Measurements from ENCODE around the gene DPYSL5.
"Not testable (repeated sequence)": the region's sequence is repeated elsewhere in the genome, so short reads cannot be mapped to it uniquely, and the experiment has no call there.

The DPYSL5 gene

DNA sequence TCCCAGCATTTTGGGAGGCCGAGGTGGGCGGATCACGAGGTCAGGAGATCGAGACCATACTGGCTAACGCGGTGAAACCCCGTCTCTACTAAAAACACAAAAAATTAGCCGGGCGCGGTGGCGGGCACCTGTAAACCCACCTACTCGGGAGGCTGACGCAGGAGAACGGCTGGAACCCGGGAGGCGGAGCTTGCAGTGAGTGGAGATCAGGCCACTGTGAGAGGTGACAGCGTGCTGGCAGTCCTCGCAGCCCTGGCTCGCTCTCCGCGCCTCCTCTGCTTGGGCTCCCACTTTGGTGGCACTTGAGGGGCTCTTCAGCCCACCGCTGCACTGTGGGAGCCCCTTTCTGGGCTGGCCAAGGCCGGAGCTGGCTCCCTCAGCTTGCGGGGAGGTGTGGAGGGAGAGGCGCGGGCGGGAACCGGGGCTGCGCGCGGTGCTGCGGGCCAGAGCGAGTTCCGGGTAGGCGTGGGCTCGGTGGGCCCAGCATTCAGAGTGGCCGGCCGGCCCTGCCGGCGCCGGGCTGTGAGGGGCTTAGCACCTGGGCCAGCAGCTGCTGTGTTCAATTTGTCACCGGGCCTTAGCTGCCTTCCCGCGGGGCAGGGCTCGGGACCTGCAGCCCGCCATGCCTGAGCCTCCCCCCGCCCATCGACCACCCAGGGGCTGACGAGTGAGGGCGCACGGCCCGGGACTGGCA is 33.7 kb upstream of the DPYSL5 start:
- H3K4me3 ChIP-seq (ENCODE audit: low read depth in 1 of 2, low read length in 2 of 2); H3K4me1 ChIP-seq (ENCODE audit: insufficient read depth, low read length); H3K9ac ChIP-seq (ENCODE audit: low read length); H3K9me3 ChIP-seq (ENCODE audit: low read length); H3K27me3 ChIP-seq (ENCODE audit: control insufficient read depth in 1 of 2, insufficient read depth in 2 of 2, low read length in 2 of 2); H3K36me3 ChIP-seq (ENCODE audit: insufficient read depth, low read length); H3K27ac ChIP-seq (ENCODE audit: low read depth, low read length): not testable (repeated sequence)

- Histone ChIP-seq H3K9me3 (ENCODE audit: low read length) (no peaks in the 10 kb centered on the region), H3K4me3 (ENCODE audit: low read depth in 1 of 2, low read length in 2 of 2) (no peak overlapping the region), H3K27me3 (ENCODE audit: control insufficient read depth in 1 of 2, insufficient read depth in 2 of 2, low read length in 2 of 2) (peaks cover 0 to 5% of the 10 kb centered on the region in 2 donors), H3K36me3 (ENCODE audit: insufficient read depth, low read length) (no peaks in the 10 kb centered on the region), H3K27ac (ENCODE audit: low read depth, low read length) (no peak overlapping the region), H3K4me1 (ENCODE audit: insufficient read depth, low read length) (no peaks in the 10 kb centered on the region), H3K9ac (ENCODE audit: low read length) (no peak overlapping the region)
These were observed 31.0 kb upstream of the DPYSL5 start for GRCh38 chr2:26816893-26817292.

- Histone ChIP-seq H3K4me3 (ENCODE audit: low read depth in 1 of 2, low read length in 2 of 2) (no peak overlapping the region), H3K36me3 (ENCODE audit: insufficient read depth, low read length) (no peaks in the 10 kb centered on the region), H3K4me1 (ENCODE audit: insufficient read depth, low read length) (no peaks in the 10 kb centered on the region), H3K27ac (ENCODE audit: low read depth, low read length) (no peak overlapping the region), H3K27me3 (ENCODE audit: control insufficient read depth in 1 of 2, insufficient read depth in 2 of 2, low read length in 2 of 2) (peaks cover 0 to 5% of the 10 kb centered on the region in 2 donors), H3K9ac (ENCODE audit: low read length) (no peak overlapping the region), H3K9me3 (ENCODE audit: low read length) (no peaks in the 10 kb centered on the region)
These were observed 29.7 kb upstream of the DPYSL5 start for GRCh38 chr2:26818255-26818654.

- H3K9me3 ChIP-seq (ENCODE audit: low read length) = no peaks in the 10 kb centered on the region
- no peaks in the 10 kb centered on the region for H3K4me1 ChIP-seq (ENCODE audit: insufficient read depth, low read length)
- H3K4me3 ChIP-seq (ENCODE audit: low read depth in 1 of 2, low read length in 2 of 2) = no peak overlapping the region
- H3K36me3 ChIP-seq (ENCODE audit: insufficient read depth, low read length) = no peaks in the 10 kb centered on the region
- peaks cover 0 to 5% of the 10 kb centered on the region in 2 donors for H3K27me3 ChIP-seq (ENCODE audit: control insufficient read depth in 1 of 2, insufficient read depth in 2 of 2, low read length in 2 of 2)
- H3K27ac ChIP-seq (ENCODE audit: low read depth, low read length) = no peak overlapping the region
- H3K9ac ChIP-seq (ENCODE audit: low read length) = no peak overlapping the region
These were observed 29.0 kb upstream of the DPYSL5 start for GRCh38 chr2:26818972-26819371.

- H3K9me3 ChIP-seq (ENCODE audit: low read length) = no peaks in the 10 kb centered on the region
- H3K27ac ChIP-seq (ENCODE audit: low read depth, low read length) = no peak overlapping the region
- no peak overlapping the region for H3K9ac ChIP-seq (ENCODE audit: low read length)
- H3K4me1 ChIP-seq (ENCODE audit: insufficient read depth, low read length) = no peaks in the 10 kb centered on the region
- H3K36me3 ChIP-seq (ENCODE audit: insufficient read depth, low read length) = no peaks in the 10 kb centered on the region
- peaks cover 0 to 5% of the 10 kb centered on the region in 2 donors for H3K27me3 ChIP-seq (ENCODE audit: control insufficient read depth in 1 of 2, insufficient read depth in 2 of 2, low read length in 2 of 2)
- H3K4me3 ChIP-seq (ENCODE audit: low read depth in 1 of 2, low read length in 2 of 2) = no peak overlapping the region
These were observed 27.0 kb upstream of the DPYSL5 start for GRCh38 chr2:26820932-26821331.

DNA sequence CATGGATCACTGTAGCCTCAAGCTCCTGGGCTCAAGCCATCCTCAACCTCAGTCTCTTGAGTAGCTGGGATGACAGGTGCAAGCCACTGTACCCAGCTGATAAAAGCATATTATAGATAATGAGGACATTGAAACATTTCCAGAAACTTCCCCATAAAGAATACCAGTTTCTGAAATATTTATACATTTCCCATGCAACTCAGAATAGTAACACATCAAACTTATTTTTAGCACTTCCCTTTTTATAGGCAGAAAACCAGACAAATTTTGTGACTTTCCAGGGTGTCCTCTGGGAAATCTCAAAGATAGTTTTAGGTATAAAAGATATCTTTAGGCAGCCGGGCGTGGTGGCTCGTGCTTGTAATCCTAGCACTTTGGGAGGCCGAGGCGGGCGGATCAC is 25.1 kb upstream of the DPYSL5 start:
- no peak overlapping the region for H3K27ac ChIP-seq (ENCODE audit: low read depth, low read length)
- H3K4me1 ChIP-seq (ENCODE audit: insufficient read depth, low read length) = no peaks in the 10 kb centered on the region
- H3K27me3 ChIP-seq (ENCODE audit: control insufficient read depth in 1 of 2, insufficient read depth in 2 of 2, low read length in 2 of 2) = no peaks in the 10 kb centered on the region
- no peaks in the 10 kb centered on the region for H3K9me3 ChIP-seq (ENCODE audit: low read length)
- no peaks in the 10 kb centered on the region for H3K36me3 ChIP-seq (ENCODE audit: insufficient read depth, low read length)
- H3K4me3 ChIP-seq (ENCODE audit: low read depth in 1 of 2, low read length in 2 of 2) = no peak overlapping the region
- H3K9ac ChIP-seq (ENCODE audit: low read length) = no peak overlapping the region

GRCh38 chr2:26838121-26838906 is 9.6 kb upstream of the DPYSL5 start:
- H3K4me1 ChIP-seq (ENCODE audit: insufficient read depth, low read length) = no peaks in the 10 kb centered on the region
- no peak overlapping the region for H3K9ac ChIP-seq (ENCODE audit: low read length)
- no peak overlapping the region for H3K4me3 ChIP-seq (ENCODE audit: low read depth in 1 of 2, low read length in 2 of 2)
- no peaks in the 10 kb centered on the region for H3K36me3 ChIP-seq (ENCODE audit: insufficient read depth, low read length)
- no peaks in the 10 kb centered on the region for H3K27me3 ChIP-seq (ENCODE audit: control insufficient read depth in 1 of 2, insufficient read depth in 2 of 2, low read length in 2 of 2)
- H3K9me3 ChIP-seq (ENCODE audit: low read length) = no peaks in the 10 kb centered on the region
- H3K27ac ChIP-seq (ENCODE audit: low read depth, low read length) = no peak overlapping the region

- no peaks in the 10 kb centered on the region for H3K4me1 ChIP-seq (ENCODE audit: insufficient read depth, low read length)
- no peak overlapping the region for H3K4me3 ChIP-seq (ENCODE audit: low read depth in 1 of 2, low read length in 2 of 2)
- H3K36me3 ChIP-seq (ENCODE audit: insufficient read depth, low read length) = no peaks in the 10 kb centered on the region
- no peak overlapping the region for H3K27ac ChIP-seq (ENCODE audit: low read depth, low read length)
- H3K9me3 ChIP-seq (ENCODE audit: low read length) = no peaks in the 10 kb centered on the region
- no peak overlapping the region for H3K9ac ChIP-seq (ENCODE audit: low read length)
- H3K27me3 ChIP-seq (ENCODE audit: control insufficient read depth in 1 of 2, insufficient read depth in 2 of 2, low read length in 2 of 2) = peaks cover 8 to 18% of the 10 kb centered on the region in 2 donors
These were observed 6.9 kb upstream of the DPYSL5 start for GRCh38 chr2:26840937-26841610.

DNA sequence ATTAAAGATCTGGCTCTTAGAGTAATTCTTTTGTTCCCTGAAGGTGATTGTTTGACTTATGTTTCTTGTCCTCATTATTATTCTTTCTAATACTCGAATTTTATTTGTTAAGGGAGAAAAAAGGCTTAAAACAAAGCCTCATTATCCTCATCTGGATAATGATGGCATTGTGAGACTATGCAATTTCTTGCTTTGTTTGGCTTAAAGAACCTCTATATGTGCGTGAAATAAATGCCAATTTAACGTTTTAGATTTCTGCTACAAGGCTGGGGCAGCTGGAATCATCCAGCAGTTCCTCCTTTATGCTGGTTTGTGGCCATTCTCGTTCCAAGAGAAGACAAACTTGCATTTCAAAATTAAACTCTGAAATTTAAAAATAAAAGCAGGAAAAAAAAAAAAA is 4.9 kb upstream of the DPYSL5 start:
- H3K27me3 ChIP-seq (ENCODE audit: control insufficient read depth in 1 of 2, insufficient read depth in 2 of 2, low read length in 2 of 2) = peaks cover 24 to 36% of the 10 kb centered on the region in 2 donors
- no peaks in the 10 kb centered on the region for H3K9me3 ChIP-seq (ENCODE audit: low read length)
- no peak overlapping the region for H3K4me3 ChIP-seq (ENCODE audit: low read depth in 1 of 2, low read length in 2 of 2)
- no peaks in the 10 kb centered on the region for H3K36me3 ChIP-seq (ENCODE audit: insufficient read depth, low read length)
- no peak overlapping the region for H3K9ac ChIP-seq (ENCODE audit: low read length)
- no peak overlapping the region for H3K27ac ChIP-seq (ENCODE audit: low read depth, low read length)
- peaks cover 14% of the 10 kb centered on the region for H3K4me1 ChIP-seq (ENCODE audit: insufficient read depth, low read length)

DNA sequence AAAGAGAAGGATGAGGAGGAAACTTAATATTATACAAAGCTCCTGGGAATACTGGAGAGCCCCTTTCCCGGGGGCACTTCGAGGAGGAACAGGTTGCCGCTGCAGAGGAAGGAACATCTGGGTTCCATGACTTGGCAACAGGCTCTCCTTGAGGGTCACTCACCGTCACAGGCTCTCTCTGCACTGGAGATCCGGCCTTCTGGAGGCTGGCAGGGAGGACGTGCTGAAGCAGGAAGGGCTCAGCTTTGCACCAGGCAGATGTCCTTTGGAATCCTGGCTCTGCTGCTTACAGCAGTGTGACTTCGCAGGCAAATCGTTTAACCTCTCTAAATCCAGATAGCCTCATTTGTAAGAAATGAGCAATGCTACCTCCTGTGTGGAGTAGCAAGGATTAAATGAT is 2.9 kb upstream of the DPYSL5 start:
- Histone ChIP-seq H3K9me3 (ENCODE audit: low read length) (no peaks in the 10 kb centered on the region), H3K36me3 (ENCODE audit: insufficient read depth, low read length) (no peaks in the 10 kb centered on the region), H3K27me3 (ENCODE audit: control insufficient read depth in 1 of 2, insufficient read depth in 2 of 2, low read length in 2 of 2) (peaks cover 29 to 56% of the 10 kb centered on the region in 2 donors), H3K27ac (ENCODE audit: low read depth, low read length) (no peak overlapping the region), H3K9ac (ENCODE audit: low read length) (no peak overlapping the region), H3K4me3 (ENCODE audit: low read depth in 1 of 2, low read length in 2 of 2) (no peak overlapping the region), H3K4me1 (ENCODE audit: insufficient read depth, low read length) (peaks cover 27% of the 10 kb centered on the region)

- no peak overlapping the region for H3K4me3 ChIP-seq (ENCODE audit: low read depth in 1 of 2, low read length in 2 of 2)
- H3K27ac ChIP-seq (ENCODE audit: low read depth, low read length) = no peak overlapping the region
- H3K9ac ChIP-seq (ENCODE audit: low read length) = no peak overlapping the region
These were observed 1.3 kb upstream of the DPYSL5 start for GRCh38 chr2:26846334-26847306.

More at GRCh38 chr2:26846334-26847306, 1.3 kb upstream of the DPYSL5 start:
- H3K27me3 ChIP-seq (ENCODE audit: control insufficient read depth in 1 of 2, insufficient read depth in 2 of 2, low read length in 2 of 2) = peaks cover 29 to 69% of the 10 kb centered on the region in 2 donors
- no peaks in the 10 kb centered on the region for H3K36me3 ChIP-seq (ENCODE audit: insufficient read depth, low read length)
- no peaks in the 10 kb centered on the region for H3K9me3 ChIP-seq (ENCODE audit: low read length)
- peaks cover 27% of the 10 kb centered on the region for H3K4me1 ChIP-seq (ENCODE audit: insufficient read depth, low read length)
